Liver (tissue), 3 donors: ENCODE measurements around the gene SLC35D3.

Source experiments
- CTCF ChIP-seq: fragments of 150-350 bp; IDR thresholded peaks from 2 replicates; pipeline ENCODE4 v1.5.1; 2017; ENCODE audit warnings: improper control_type of control experiment, low read depth, low read length; ENCODE audit not compliant: missing input control
- GABPA ChIP-seq, 2 donors: IDR thresholded peaks in 1 of 2; conservative IDR thresholded peaks in 1 of 2; 2 replicates each; pipeline ENCODE4 v1.6.1; 2016; ENCODE audit warnings: antibody characterized with exemption in 2 of 2, mild to moderate bottlenecking in 1 of 2, moderate library complexity in 1 of 2
- HNF4G ChIP-seq: IDR thresholded peaks from 2 replicates; pipeline ENCODE4 v1.6.1; 2016; ENCODE audit warnings: antibody characterized with exemption
- RAD21 ChIP-seq, 2 donors: IDR thresholded peaks; 2 replicates each; pipeline ENCODE4 v1.6.1; 2016; ENCODE audit warnings: antibody characterized with exemption in 2 of 2, mild to moderate bottlenecking in 2 of 2
- REST ChIP-seq: IDR thresholded peaks from 2 replicates; pipeline ENCODE4 v1.6.1; 2016; ENCODE audit warnings: antibody characterized with exemption, mild to moderate bottlenecking
- donor health status: healthy.
- donor health status: healthy.

GRCh38 chr6:136914947-136915346, 7.2 kb upstream of the SLC35D3 start:
- TF ChIP-seq CTCF (no peak), REST (no peak), GABPA (IDR thresholded peaks at IDR 0.05 in 1 of 2, conservative IDR thresholded peaks at IDR 0.05 in 1 of 2) (no peak), RAD21 (IDR thresholded peaks at IDR 0.05) (no peak), HNF4G (no peak)
